SJSA1 (cell line): Measurements from ENCODE around the gene FAM50A. TPM values are rescaled to one million over a fixed set of nuclear protein-coding genes. Genes with fewer than 3 reads are reported as not detected.

Experiments
- DNase-seq, 2 experiments: peaks; one replicate each; pipeline ENCODE4 v3.0.0-alpha.2; 2015 to 2020; ENCODE audit warnings: low spot score in 2 of 2, low read depth in 1 of 2
- H3K27ac ChIP-seq: fragments of 250-450 bp; sonication (Bioruptor Pico); 2 replicates; pipeline ENCODE4 v1.5.1; 2020; ENCODE audit warnings: mild to moderate bottlenecking, moderate library complexity
- H3K27me3 ChIP-seq: fragments of 250-450 bp; sonication (Bioruptor Pico); replicated peaks from 2 replicates; pipeline ENCODE4 v1.5.1; 2020; ENCODE audit warnings: mild to moderate bottlenecking, moderate library complexity
- H3K36me3 ChIP-seq: fragments of 250-450 bp; sonication (Bioruptor Pico); 2 replicates; pipeline ENCODE4 v1.5.1; 2020; ENCODE audit warnings: mild to moderate bottlenecking
- H3K4me1 ChIP-seq: fragments of 250-450 bp; sonication (Bioruptor Pico); replicated peaks from 2 replicates; pipeline ENCODE4 v1.6.1; 2021; ENCODE audit warnings: mild to moderate bottlenecking
- H3K4me3 ChIP-seq: fragments of 250-450 bp; sonication (Bioruptor Pico); 2 replicates; pipeline ENCODE4 v1.5.1; 2020; ENCODE audit warnings: mild to moderate bottlenecking
- H3K9me3 ChIP-seq: fragments of 250-450 bp; sonication (Bioruptor Pico); replicated peaks from 2 replicates; pipeline ENCODE4 v1.5.1; 2020; ENCODE audit warnings: mild to moderate bottlenecking
- total RNA-seq: library from RNA; depleted of rRNA; stranded (reverse); fragments of >200 nt; shearing (Covaris generic); gene quantifications from 2 replicates; pipeline ENCODE4 v1.2.3, GENCODE V29; 2014

Gene FAM50A
- total RNA-seq, 1 experiment from 2014 or later: 70.5 TPM

- Histone ChIP-seq H3K27me3 (no peaks in the 10 kb centered on the region), H3K36me3 (no peaks in the 10 kb centered on the region), H3K27ac (no peak overlapping the region), H3K4me3 (no peak overlapping the region), H3K9me3 (no peaks in the 10 kb centered on the region), H3K4me1 (no peaks in the 10 kb centered on the region)
- no peak for DNase-seq
Observed at GRCh38 chrX:154469880-154470279, 25.9 kb downstream of the FAM50A start.

- no peaks in the 10 kb centered on the region for H3K9me3 ChIP-seq
- no peak for DNase-seq
- no peaks in the 10 kb centered on the region for H3K36me3 ChIP-seq
- H3K4me1 ChIP-seq: no peaks in the 10 kb centered on the region
- H3K27ac ChIP-seq: no peak overlapping the region
- H3K27me3 ChIP-seq: no peaks in the 10 kb centered on the region
- H3K4me3 ChIP-seq: no peak overlapping the region
Observed at GRCh38 chrX:154470434-154470833, 26.5 kb downstream of the FAM50A start.

GRCh38 chrX:154470914-154471568, 27.1 kb downstream of the FAM50A start:
- no peaks in the 10 kb centered on the region for H3K4me1 ChIP-seq
- DNase-seq: no peak
- H3K27ac ChIP-seq: no peak overlapping the region
- no peaks in the 10 kb centered on the region for H3K36me3 ChIP-seq
- no peak overlapping the region for H3K4me3 ChIP-seq
- no peaks in the 10 kb centered on the region for H3K27me3 ChIP-seq
- H3K9me3 ChIP-seq: no peaks in the 10 kb centered on the region

DNA sequence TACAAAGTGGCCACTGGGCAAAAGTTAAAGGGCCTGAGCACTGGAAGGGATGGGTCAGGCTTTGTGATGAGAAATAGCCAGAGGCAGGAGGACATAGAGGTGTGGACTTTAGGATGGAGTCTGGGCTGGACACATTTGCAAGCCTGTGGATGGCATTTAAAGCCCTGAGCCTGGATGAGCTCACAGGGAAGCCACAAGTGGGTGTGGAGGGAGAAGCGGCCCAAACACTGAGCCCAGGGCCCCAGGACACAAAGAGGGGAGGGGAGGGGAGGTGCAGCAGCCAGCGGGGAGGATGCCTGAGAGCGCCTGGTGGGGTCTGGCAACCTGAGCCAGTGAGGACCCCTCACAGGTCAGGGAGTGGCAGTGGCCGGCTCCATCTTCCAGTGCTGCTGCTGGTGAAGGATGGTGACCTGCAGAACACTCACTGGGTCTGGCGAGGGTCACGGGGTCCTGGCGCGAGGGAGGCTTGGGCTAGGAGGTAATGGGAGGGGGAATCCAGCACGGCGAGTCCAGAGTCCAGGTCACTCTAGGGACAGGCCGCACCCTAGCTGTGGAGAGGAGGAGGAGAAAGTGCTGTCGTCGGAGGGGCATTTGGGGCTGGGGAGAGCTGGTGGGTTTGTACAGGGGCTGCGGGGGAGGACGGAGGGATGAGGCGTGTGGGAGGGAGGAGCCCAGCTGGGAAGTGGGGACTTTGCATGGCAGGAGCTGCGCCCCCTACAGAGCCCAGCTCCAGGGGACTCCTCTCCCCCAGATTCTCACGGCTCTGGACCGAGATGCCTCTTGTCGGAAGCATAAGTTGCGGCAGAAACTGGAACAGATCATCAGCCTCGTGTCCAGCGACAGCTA, 28.1 kb downstream of the FAM50A start:
- H3K27me3 ChIP-seq: no peaks in the 10 kb centered on the region
- no peak overlapping the region for H3K4me3 ChIP-seq
- no peaks in the 10 kb centered on the region for H3K9me3 ChIP-seq
- DNase-seq: no peak
- H3K27ac ChIP-seq: no peak overlapping the region
- no peaks in the 10 kb centered on the region for H3K4me1 ChIP-seq
- no peaks in the 10 kb centered on the region for H3K36me3 ChIP-seq

DNA sequence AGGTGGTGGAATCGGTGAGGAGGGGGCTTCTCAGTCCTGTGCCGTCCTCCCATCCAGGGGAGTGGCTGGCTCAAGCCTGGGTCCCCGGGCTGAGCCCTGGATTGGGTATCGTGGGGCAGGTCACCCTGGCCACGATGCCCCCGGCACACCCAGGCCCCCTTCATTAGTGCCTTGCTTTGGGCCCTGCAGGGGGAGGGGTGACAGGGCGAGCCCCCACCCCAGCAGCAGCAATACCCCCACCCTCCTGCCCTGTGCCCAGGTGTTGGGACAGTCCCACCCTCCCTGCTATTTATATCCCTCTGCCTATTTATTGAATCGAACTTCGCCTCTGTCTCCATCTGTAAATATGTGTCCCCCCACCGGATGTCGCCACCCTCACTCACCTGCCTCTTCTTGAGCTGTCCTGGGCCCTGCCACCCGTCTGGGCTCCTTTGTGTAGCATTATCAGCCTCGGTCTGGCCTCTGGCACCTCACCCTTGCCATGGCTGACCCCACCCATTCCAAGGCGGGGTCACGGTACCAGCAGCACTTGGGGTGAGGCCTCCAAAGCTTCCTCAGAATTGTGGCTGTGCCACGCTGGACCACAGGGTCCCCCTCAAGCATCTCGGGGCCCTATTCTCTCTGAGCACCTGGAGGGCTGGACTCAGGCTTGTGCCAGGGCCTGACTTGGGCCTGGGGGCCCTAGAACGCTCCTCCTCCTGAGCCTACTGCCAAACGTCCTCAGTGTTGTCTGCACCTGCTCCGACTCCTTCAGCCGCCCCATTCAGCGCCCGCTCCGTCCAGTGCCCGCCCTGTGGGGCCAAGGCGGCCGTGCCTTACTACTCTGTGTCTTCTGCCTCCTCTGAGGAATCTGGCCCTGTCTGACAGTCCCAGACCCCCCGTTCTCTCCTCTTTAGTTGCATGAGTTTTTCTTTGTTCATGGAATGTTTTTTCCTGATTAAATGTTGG, 29.0 kb downstream of the FAM50A start:
- no peak overlapping the region for H3K4me3 ChIP-seq
- H3K4me1 ChIP-seq: no peaks in the 10 kb centered on the region
- no peak for DNase-seq
- no peak overlapping the region for H3K27ac ChIP-seq
- H3K27me3 ChIP-seq: no peaks in the 10 kb centered on the region
- no peaks in the 10 kb centered on the region for H3K36me3 ChIP-seq
- no peaks in the 10 kb centered on the region for H3K9me3 ChIP-seq

GRCh38 chrX:154473683-154474082, 29.7 kb downstream of the FAM50A start:
- Histone ChIP-seq H3K27me3 (no peaks in the 10 kb centered on the region), H3K4me1 (0 out of 2 replicates have a peak, but pooled peaks cover 3% of the 10 kb centered on the region), H3K27ac (no peak overlapping the region), H3K4me3 (no peak overlapping the region), H3K9me3 (no peaks in the 10 kb centered on the region), H3K36me3 (no peaks in the 10 kb centered on the region)
- no peak for DNase-seq

DNA sequence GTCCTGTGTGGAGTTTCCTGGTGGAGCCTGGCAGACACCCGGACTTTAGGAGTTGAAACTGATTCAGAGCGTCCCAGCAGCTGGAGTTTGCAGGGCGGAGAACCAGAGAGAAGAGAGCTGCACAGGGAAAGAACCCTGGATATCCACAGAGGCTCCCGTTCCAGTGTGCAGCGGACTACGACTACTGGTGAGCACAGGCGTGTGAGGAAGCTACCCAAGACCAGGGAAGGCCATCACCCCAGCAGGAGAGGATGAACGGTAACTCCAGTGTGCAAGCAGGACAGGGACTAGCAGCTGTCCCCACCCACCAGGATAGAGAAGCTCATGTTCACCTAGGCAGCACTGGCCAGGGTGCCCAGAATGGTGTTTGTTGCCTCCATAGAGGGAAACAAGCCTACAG, 32.9 kb downstream of the FAM50A start:
- H3K27me3 ChIP-seq: no peaks in the 10 kb centered on the region
- DNase-seq: no peak
- no peak overlapping the region for H3K27ac ChIP-seq
- H3K36me3 ChIP-seq: no peaks in the 10 kb centered on the region
- H3K9me3 ChIP-seq: no peaks in the 10 kb centered on the region
- H3K4me1 ChIP-seq: peaks cover 10% of the 10 kb centered on the region
- H3K4me3 ChIP-seq: no peak overlapping the region

GRCh38 chrX:154477891-154478477, 34.0 kb downstream of the FAM50A start:
- Histone ChIP-seq H3K4me3 (peak overlapping the region; percentile 49), H3K27me3 (no peaks in the 10 kb centered on the region), H3K36me3 (no peaks in the 10 kb centered on the region), H3K4me1 (peaks cover 10% of the 10 kb centered on the region), H3K9me3 (no peaks in the 10 kb centered on the region), H3K27ac (no peak overlapping the region)
- DNase-seq: no peak

- Histone ChIP-seq H3K4me1 (peaks cover 10% of the 10 kb centered on the region), H3K4me3 (peak within 1 kb of the TSS; percentile 49), H3K9me3 (no peaks in the 10 kb centered on the region), H3K36me3 (peaks cover 4% of the 10 kb centered on the region), H3K27me3 (no peaks in the 10 kb centered on the region), H3K27ac (no peak within 1 kb of the TSS; the same call in 1 of the 2 replicates)
- DNase-seq: peak; percentile 69 to 91
Observed at GRCh38 chrX:154478728-154479622, 35.0 kb downstream of the FAM50A start, which contains the start of gene LAGE3. LAGE3 (minus strand) TSS chrX:154479281; CDS start chrX:154478915, 366 bp downstream.

GRCh38 chrX:154481195-154481594, 37.3 kb downstream of the FAM50A start:
- H3K4me1 ChIP-seq: peaks cover 27% of the 10 kb centered on the region
- no peak overlapping the region for H3K4me3 ChIP-seq
- H3K27me3 ChIP-seq: no peaks in the 10 kb centered on the region
- no peaks in the 10 kb centered on the region for H3K9me3 ChIP-seq
- H3K36me3 ChIP-seq: peaks cover 25% of the 10 kb centered on the region
- no peak overlapping the region for H3K27ac ChIP-seq
- no peak for DNase-seq

GRCh38 chrX:154481911-154482601, 38.1 kb downstream of the FAM50A start:
- Histone ChIP-seq H3K4me1 (peaks cover 31% of the 10 kb centered on the region), H3K27ac (no peak overlapping the region), H3K4me3 (no peak overlapping the region), H3K36me3 (peaks cover 28% of the 10 kb centered on the region), H3K27me3 (no peaks in the 10 kb centered on the region), H3K9me3 (no peaks in the 10 kb centered on the region)
- DNase-seq: no peak

GRCh38 chrX:154482786-154483185, 38.8 kb downstream of the FAM50A start:
- no peak for DNase-seq
- Histone ChIP-seq H3K9me3 (no peaks in the 10 kb centered on the region), H3K27ac (no peak overlapping the region), H3K27me3 (no peaks in the 10 kb centered on the region), H3K4me1 (peaks cover 32% of the 10 kb centered on the region), H3K36me3 (peaks cover 34% of the 10 kb centered on the region), H3K4me3 (no peak overlapping the region)
